HG03520 (cell line): Measurements from ENCODE around the gene TH.

Source experiments
- ATAC-seq: cut with Tn5 transposase; IDR thresholded peaks from one replicate; pipeline ENCODE4 v1.9.1; 2021; ENCODE audit warnings: mild to moderate bottlenecking, moderate library complexity; ENCODE audit not compliant: unreplicated experiment

TH gene

GRCh38 chr11:2115308-2115707 is 56.3 kb downstream of the TH start:
- ATAC-seq, result no peak

DNA sequence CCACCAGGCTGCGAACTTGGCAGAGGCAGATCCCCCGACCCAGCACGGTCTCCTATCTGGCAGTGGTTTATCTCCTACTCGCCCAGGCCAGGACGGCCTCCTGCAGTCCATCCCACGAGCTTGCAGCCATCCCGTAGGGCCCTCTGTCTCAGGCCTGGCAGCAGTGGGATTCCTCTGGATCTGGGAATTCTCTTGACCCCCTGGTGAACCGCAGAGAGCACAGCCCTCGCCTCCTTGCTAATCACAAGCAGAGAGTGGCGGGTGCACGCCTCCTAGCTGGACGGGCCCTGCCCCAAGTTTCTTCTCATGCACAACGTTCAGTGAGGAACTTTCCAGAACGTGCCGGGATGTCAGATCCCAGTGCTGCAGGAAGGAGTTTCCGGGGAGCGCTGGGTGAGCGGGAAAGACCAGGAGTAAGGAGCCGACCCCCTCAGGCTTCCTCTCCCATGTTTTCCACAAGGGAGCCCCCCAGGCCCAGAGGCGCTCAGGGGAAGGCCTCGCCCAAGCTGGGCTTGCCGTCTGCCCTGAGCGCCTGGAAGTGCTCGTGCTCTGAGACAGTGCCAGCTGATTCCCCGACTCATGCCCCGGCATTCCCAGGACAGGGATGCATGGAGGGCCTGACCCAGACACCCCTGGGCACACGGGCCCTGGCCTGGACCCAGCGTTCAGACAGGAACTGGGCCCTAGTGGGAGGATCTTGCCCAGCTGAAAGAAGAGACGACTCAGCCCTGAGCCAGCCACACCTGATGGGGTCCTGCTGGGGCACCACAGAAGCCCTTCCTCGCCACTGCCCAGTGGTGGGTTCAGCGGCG is 57.0 kb downstream of the TH start:
- ATAC-seq, result no peak
